ENCODE data around the gene TRAPPC10.
"Not testable (repeated sequence)": the region's sequence is repeated elsewhere in the genome, so short reads cannot be mapped to it uniquely, and the experiment has no call there.

The TRAPPC10 gene

GRCh38 chr21:44127827-44128226 lies 115.7 kb downstream of the TRAPPC10 start:
- H3K4me3 ChIP-seq (ENCODE audit: low read length): not testable (repeated sequence)

- H3K4me3 ChIP-seq (ENCODE audit: low read length): peak overlapping the region; percentile 48; the same call in 1 of the 2 replicates
Measured at GRCh38 chr21:44133715-44134057, 121.6 kb downstream of the TRAPPC10 start.

GRCh38 chr21:44134732-44135131 lies 122.6 kb downstream of the TRAPPC10 start:
- H3K4me3 ChIP-seq (ENCODE audit: low read length): not testable (repeated sequence)

- not testable (repeated sequence) for H3K4me3 ChIP-seq (ENCODE audit: low read length)
Measured at GRCh38 chr21:44138039-44138438, 125.9 kb downstream of the TRAPPC10 start.

- not testable (repeated sequence) for H3K4me3 ChIP-seq (ENCODE audit: low read length)
Measured at GRCh38 chr21:44139787-44140551, 127.9 kb downstream of the TRAPPC10 start.

GRCh38 chr21:44140552-44140932 lies 128.4 kb downstream of the TRAPPC10 start:
- H3K4me3 ChIP-seq (ENCODE audit: low read length): not testable (repeated sequence)

GRCh38 chr21:44142470-44142869 lies 130.4 kb downstream of the TRAPPC10 start:
- not testable (repeated sequence) for H3K4me3 ChIP-seq (ENCODE audit: low read length)

- not testable (repeated sequence) for H3K4me3 ChIP-seq (ENCODE audit: low read length)
Measured at GRCh38 chr21:44143380-44143779, 131.3 kb downstream of the TRAPPC10 start.

- not testable (repeated sequence) for H3K4me3 ChIP-seq (ENCODE audit: low read length)
Measured at GRCh38 chr21:44143996-44144395, 131.9 kb downstream of the TRAPPC10 start.

GRCh38 chr21:44144784-44145602 lies 132.9 kb downstream of the TRAPPC10 start:
- not testable (repeated sequence) for H3K4me3 ChIP-seq (ENCODE audit: low read length)

GRCh38 chr21:44145616-44146015 lies 133.5 kb downstream of the TRAPPC10 start:
- not testable (repeated sequence) for H3K4me3 ChIP-seq (ENCODE audit: low read length)

- H3K4me3 ChIP-seq (ENCODE audit: low read length): not testable (repeated sequence)
Measured at GRCh38 chr21:44147108-44147507, 135.0 kb downstream of the TRAPPC10 start.

- H3K4me3 ChIP-seq (ENCODE audit: low read length): not testable (repeated sequence)
Measured at GRCh38 chr21:44150255-44150654, 138.1 kb downstream of the TRAPPC10 start.

- H3K4me3 ChIP-seq (ENCODE audit: low read length): not testable (repeated sequence)
Measured at GRCh38 chr21:44153214-44153888, 141.2 kb downstream of the TRAPPC10 start.

- H3K4me3 ChIP-seq (ENCODE audit: low read length): not testable (repeated sequence)
Measured at GRCh38 chr21:44153889-44154228, 141.8 kb downstream of the TRAPPC10 start.

GRCh38 chr21:44154816-44155230 lies 142.7 kb downstream of the TRAPPC10 start:
- H3K4me3 ChIP-seq (ENCODE audit: low read length): not testable (repeated sequence)

GRCh38 chr21:44155231-44155993 lies 143.3 kb downstream of the TRAPPC10 start:
- H3K4me3 ChIP-seq (ENCODE audit: low read length): not testable (repeated sequence)

- H3K4me3 ChIP-seq (ENCODE audit: low read length): not testable (repeated sequence)
Measured at GRCh38 chr21:44155994-44156380, 143.9 kb downstream of the TRAPPC10 start.
